Parathyroid adenoma (tissue), 2 donors: ENCODE results near the gene GABRG3.

Experiments
- H2AFZ ChIP-seq: fragments of 300-600 bp; sonication (generic); one replicate; pipeline ENCODE4 v1.7.0; 2017; ENCODE audit warnings: antibody characterized with exemption, mild to moderate bottlenecking
- H3K27ac ChIP-seq: fragments of 300-600 bp; sonication (generic); one replicate; pipeline ENCODE4 v1.7.0; 2017
- H3K27me3 ChIP-seq: fragments of 300-600 bp; sonication (generic); one replicate; pipeline ENCODE4 v1.7.0; 2017; ENCODE audit warnings: low read length; ENCODE audit not compliant: control insufficient read depth, insufficient read depth
- H3K36me3 ChIP-seq: fragments of 300-600 bp; sonication (generic); one replicate; pipeline ENCODE4 v1.7.0; 2017; ENCODE audit warnings: low read length; ENCODE audit not compliant: control insufficient read depth, insufficient read depth
- H3K4me1 ChIP-seq: fragments of 300-600 bp; sonication (generic); one replicate; pipeline ENCODE4 v1.7.0; 2017; ENCODE audit warnings: control low read depth
- H3K4me2 ChIP-seq: fragments of 300-600 bp; sonication (generic); one replicate; pipeline ENCODE4 v1.7.0; 2017; ENCODE audit warnings: low read length
- H3K4me3 ChIP-seq: fragments of 300-600 bp; sonication (generic); one replicate; pipeline ENCODE4 v1.7.0; 2017; ENCODE audit warnings: low read depth, low read length
- H3K79me2 ChIP-seq: fragments of 300-600 bp; sonication (generic); one replicate; pipeline ENCODE4 v1.7.0; 2017; ENCODE audit warnings: control low read depth
- H3K9ac ChIP-seq: fragments of 300-600 bp; sonication (generic); one replicate; pipeline ENCODE4 v1.7.0; 2017; ENCODE audit warnings: mild to moderate bottlenecking
- H3K9me3 ChIP-seq: fragments of 300-600 bp; sonication (generic); one replicate; pipeline ENCODE4 v1.7.0; 2017; ENCODE audit warnings: low read length; ENCODE audit not compliant: control insufficient read depth
- CTCF ChIP-seq: fragments of 300-600 bp; sonication (generic); IDR thresholded peaks from one replicate; pipeline ENCODE4 v1.7.0; 2017; ENCODE audit warnings: antibody characterized with exemption, mild to moderate bottlenecking
- donor health status: primary hyperparathyroidism.

The GABRG3 gene

GRCh38 chr15:27042646-27043045, 71.7 kb downstream of the GABRG3 start:
- H3K27ac ChIP-seq = no peak overlapping the region
- no peaks in the 10 kb centered on the region for H3K4me1 ChIP-seq
- no peak overlapping the region for H3K4me3 ChIP-seq
- no peak for TF ChIP-seq CTCF
- H3K79me2 ChIP-seq = no peaks in the 10 kb centered on the region
- no peaks in the 10 kb centered on the region for H3K36me3 ChIP-seq
- no peak overlapping the region for H3K9ac ChIP-seq
- H3K4me2 ChIP-seq = no peak overlapping the region
- H3K27me3 ChIP-seq = no peaks in the 10 kb centered on the region
- no peak overlapping the region for H2AFZ ChIP-seq
- no peaks in the 10 kb centered on the region for H3K9me3 ChIP-seq

DNA sequence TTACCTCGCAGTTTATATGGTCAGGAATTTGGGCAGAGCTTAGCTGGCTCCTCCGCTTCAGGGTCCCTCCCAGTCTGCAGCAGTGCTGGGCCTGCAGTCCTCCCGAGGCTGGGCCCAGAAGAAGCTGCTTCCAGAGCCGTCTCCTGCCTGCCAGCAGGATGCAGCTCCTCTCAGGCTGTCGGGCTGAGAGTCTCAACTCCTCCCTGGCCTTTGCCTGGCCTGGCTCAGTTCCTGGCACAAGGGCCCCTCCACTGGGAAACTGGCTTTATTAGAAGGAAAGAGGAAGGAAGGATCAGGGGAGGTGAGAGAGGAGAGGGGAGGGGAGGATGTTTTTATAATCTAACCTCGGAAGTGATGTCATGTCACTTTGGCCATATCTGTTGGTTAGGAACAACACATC, 72.8 kb downstream of the GABRG3 start:
- no peaks in the 10 kb centered on the region for H3K4me1 ChIP-seq
- no peak overlapping the region for H3K27ac ChIP-seq
- no peak overlapping the region for H2AFZ ChIP-seq
- H3K4me3 ChIP-seq = no peak overlapping the region
- H3K27me3 ChIP-seq = no peaks in the 10 kb centered on the region
- no peak overlapping the region for H3K4me2 ChIP-seq
- no peaks in the 10 kb centered on the region for H3K9me3 ChIP-seq
- no peak overlapping the region for H3K9ac ChIP-seq
- H3K79me2 ChIP-seq = no peaks in the 10 kb centered on the region
- no peaks in the 10 kb centered on the region for H3K36me3 ChIP-seq
- TF ChIP-seq CTCF = no peak

DNA sequence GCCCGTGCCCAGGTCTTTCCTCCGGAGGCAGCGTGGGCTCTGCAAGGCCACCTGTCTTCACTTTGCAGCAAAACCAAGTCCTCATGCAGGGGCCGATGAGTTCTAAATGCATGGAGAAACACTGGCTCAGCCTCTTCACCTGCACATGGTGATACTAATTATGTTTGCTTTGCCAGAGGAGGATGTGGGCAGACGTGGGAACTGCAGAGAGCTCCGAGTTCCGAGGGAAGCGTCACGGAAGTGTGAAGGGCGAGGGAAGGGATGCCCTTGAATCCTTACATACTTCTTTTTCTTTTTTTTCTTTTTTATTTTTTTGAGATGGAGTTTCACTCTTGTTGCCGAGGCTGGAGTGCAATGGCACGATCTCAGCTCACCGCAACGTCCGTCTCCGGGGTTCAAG, 74.8 kb downstream of the GABRG3 start:
- no peak for TF ChIP-seq CTCF
- H3K9me3 ChIP-seq = no peaks in the 10 kb centered on the region
- H3K27me3 ChIP-seq = no peaks in the 10 kb centered on the region
- H3K4me2 ChIP-seq = no peak overlapping the region
- no peak overlapping the region for H3K27ac ChIP-seq
- H2AFZ ChIP-seq = no peak overlapping the region
- H3K4me3 ChIP-seq = no peak overlapping the region
- H3K9ac ChIP-seq = no peak overlapping the region
- H3K4me1 ChIP-seq = no peaks in the 10 kb centered on the region
- no peaks in the 10 kb centered on the region for H3K79me2 ChIP-seq
- no peaks in the 10 kb centered on the region for H3K36me3 ChIP-seq

GRCh38 chr15:27046880-27047279, 75.9 kb downstream of the GABRG3 start:
- Histone ChIP-seq H2AFZ (no peak overlapping the region), H3K79me2 (no peaks in the 10 kb centered on the region), H3K36me3 (no peaks in the 10 kb centered on the region), H3K27me3 (no peaks in the 10 kb centered on the region), H3K4me2 (no peak overlapping the region), H3K9me3 (no peaks in the 10 kb centered on the region), H3K4me3 (no peak overlapping the region), H3K27ac (no peak overlapping the region), H3K4me1 (no peaks in the 10 kb centered on the region), H3K9ac (no peak overlapping the region)
- TF ChIP-seq CTCF = no peak

DNA sequence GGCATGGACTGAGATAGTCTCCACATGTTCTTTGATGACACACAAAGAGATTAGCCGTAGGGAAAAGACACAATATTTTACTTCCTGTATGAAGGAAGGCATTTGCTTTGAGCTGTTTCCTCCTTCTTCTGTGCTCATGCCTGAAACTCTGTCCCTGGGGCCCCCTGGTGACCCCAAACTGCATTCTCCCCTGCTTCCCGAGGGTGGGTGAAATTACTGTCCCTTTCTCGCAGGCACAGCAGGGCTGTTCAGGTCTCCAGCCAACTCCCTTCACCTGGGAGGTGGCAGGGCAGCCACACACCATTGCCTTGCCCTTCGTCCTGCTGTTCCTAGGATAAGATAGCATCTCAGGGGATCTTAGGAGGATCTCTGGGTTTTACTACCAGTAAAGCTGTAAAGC, 79.2 kb downstream of the GABRG3 start:
- Histone ChIP-seq H3K27ac (no peak overlapping the region), H3K4me2 (no peak overlapping the region), H3K27me3 (no peaks in the 10 kb centered on the region), H2AFZ (no peak overlapping the region), H3K4me1 (no peaks in the 10 kb centered on the region), H3K79me2 (no peaks in the 10 kb centered on the region), H3K36me3 (no peaks in the 10 kb centered on the region), H3K4me3 (no peak overlapping the region), H3K9ac (no peak overlapping the region), H3K9me3 (no peaks in the 10 kb centered on the region)
- TF ChIP-seq CTCF = no peak
